ENCODE measurements around the gene PSTPIP2.

- no peak for TF ChIP-seq POLR2A (IDR thresholded peaks at IDR 0.05; ENCODE audit: low read depth, low read length)
- TF ChIP-seq CTCF (IDR thresholded peaks at IDR 0.05; ENCODE audit: extremely low read depth in 1 of 2, insufficient read depth in 1 of 2, low read depth in 1 of 2, low read length in 2 of 2): no peak
- TF ChIP-seq POLR2AphosphoS5 (IDR thresholded peaks at IDR 0.05; ENCODE audit: insufficient read depth, low read depth, low read length): no peak
- TF ChIP-seq EZH2 (IDR thresholded peaks at IDR 0.05; ENCODE audit: borderline replicate concordance, low read depth, low read length, severe bottlenecking): no peak
- TF ChIP-seq FOS (IDR thresholded peaks at IDR 0.05; ENCODE audit: borderline replicate concordance, insufficient read depth, low read length): no peak
These were observed 126.4 kb downstream of the PSTPIP2 start for GRCh38 chr18:45945669-45946068.

Measured in endothelial cell of umbilical vein (primary cell).